WTC11 (cell line): ENCODE results near the gene ZCCHC24.

Experiments
- E2F1 ChIP-seq: sonication (generic); formaldehyde crosslinking; IDR thresholded peaks from 2 replicates; pipeline ENCODE4 v1.8.0; 2022; ENCODE audit warnings: mild to moderate bottlenecking, missing genetic modification reagents
- MAX ChIP-seq: sonication (generic); formaldehyde crosslinking; IDR thresholded peaks from 2 replicates; pipeline ENCODE4 v1.8.0; 2022; ENCODE audit warnings: mild to moderate bottlenecking, missing genetic modification reagents
- ZNF121 ChIP-seq: sonication (generic); formaldehyde crosslinking; IDR thresholded peaks from 2 replicates; pipeline ENCODE4 v1.8.0; 2023; ENCODE audit warnings: missing genetic modification reagents
- ZNF281 ChIP-seq: sonication (generic); formaldehyde crosslinking; IDR thresholded peaks from 2 replicates; pipeline ENCODE4 v1.8.0; 2023; ENCODE audit warnings: mild to moderate bottlenecking, missing genetic modification reagents

- no peak for TF ChIP-seq E2F1
- TF ChIP-seq ZNF121 (CRISPR knock-in tag), result no peak
- no peak for TF ChIP-seq ZNF281 (CRISPR knock-in tag)
- no peak for TF ChIP-seq MAX (CRISPR knock-in tag)
Observed at GRCh38 chr10:79475877-79476276, 30.5 kb upstream of the ZCCHC24 start.
